HG02852 (cell line): ENCODE data around the gene BMPR1A.

Source experiments
- ATAC-seq: cut with Tn5 transposase; IDR thresholded peaks from one replicate; pipeline ENCODE4 v1.9.1; 2021; ENCODE audit warnings: mild to moderate bottlenecking, moderate library complexity; ENCODE audit not compliant: unreplicated experiment

BMPR1A gene

DNA sequence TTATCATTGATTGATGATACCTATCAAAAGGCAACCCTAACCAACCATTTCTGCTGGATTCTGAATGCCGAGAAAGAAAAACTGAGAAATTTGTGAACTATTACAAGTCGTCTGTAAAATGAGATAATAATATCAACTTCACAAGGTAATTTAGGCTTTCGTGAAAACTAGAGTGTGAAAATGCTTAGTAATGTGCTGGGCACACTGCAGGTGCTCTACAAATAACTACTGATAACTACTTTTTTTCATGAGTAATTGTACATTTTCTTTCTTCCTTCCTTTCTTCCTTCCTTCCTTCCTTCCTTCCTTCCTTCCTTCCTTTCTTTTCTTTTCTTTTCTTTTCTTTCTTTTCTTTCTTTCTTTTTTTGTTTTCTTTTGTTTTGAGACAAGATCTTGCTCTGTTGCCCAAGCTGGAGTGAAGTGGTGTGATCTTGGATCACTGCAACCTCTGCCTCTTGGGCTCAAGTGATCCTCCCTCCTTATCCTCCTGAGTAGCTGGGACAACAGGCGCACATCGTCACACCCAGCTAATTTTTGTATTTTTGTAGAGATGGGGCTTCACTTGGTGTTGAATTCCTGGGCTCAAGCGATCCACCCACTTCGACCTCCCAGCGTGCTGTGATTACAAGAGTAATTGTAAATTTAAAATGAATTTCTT is 42.9 kb downstream of the BMPR1A start:
- no peak for ATAC-seq

DNA sequence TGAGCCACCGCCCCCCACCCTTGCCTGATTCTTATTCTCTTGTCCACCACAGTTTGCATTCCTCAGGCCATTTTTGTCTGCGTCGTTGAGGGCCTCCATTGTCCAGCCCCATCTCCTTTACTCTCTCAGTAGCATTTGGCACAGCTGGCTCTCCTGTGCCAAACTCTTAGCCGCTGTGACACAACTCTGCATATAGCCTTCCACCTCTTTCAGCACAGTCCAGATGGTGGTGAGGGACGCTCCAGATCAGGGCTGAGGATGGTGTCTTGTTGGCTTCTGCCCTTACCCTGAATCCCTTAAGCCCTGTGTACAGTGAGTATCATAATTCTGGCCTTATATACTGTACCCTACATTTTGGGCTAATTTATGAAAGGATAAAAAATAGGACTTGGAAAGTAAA is 45.6 kb downstream of the BMPR1A start:
- ATAC-seq: no peak

DNA sequence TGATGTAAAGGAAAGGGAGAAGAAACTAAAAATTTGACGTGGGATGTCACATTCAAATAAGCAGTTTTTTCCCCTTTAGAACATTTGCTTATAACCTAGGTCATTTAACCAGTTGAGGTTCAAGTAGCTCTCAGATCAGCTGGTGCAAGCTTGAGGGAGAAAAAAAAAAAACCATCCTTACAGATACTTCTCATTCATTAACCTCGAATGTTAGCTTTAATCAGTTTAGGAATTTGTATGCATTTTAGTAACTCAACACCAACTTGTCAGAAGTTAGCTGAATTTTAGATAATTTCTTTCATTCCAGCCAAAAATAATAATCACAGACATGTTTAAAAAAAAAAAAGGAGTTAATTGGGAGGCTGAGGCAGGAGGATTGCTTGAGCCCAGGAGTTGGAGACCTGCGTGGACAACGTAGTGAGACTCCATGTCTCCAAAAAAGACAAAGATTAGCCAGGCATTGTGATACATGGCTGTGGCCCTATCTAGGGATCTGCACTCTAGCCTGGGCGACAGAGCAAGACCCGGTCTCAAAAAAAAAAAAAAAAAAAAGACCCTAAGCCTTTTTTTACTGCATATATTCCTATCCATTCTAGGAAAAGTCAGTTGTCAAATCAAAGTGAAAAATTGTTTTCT is 46.2 kb downstream of the BMPR1A start:
- ATAC-seq: no peak

DNA sequence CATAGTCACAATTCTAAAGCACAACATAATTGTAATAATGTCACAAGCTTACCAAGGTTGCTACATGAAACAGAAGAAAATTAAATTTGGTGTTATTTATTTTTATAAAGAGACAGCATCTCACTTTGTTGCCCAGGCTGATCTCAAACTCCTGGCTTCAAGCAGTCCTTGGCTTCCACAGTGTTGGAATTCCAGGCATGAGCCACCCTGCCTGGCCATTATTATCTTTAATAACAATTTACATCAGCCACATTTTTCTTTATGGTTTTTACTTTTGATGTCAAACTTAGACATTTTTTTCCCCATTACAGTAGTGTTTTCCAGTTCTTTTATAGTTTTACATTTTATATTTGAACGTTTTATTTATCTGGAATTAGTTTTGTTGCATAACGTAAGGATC is 46.7 kb downstream of the BMPR1A start:
- no peak for ATAC-seq

DNA sequence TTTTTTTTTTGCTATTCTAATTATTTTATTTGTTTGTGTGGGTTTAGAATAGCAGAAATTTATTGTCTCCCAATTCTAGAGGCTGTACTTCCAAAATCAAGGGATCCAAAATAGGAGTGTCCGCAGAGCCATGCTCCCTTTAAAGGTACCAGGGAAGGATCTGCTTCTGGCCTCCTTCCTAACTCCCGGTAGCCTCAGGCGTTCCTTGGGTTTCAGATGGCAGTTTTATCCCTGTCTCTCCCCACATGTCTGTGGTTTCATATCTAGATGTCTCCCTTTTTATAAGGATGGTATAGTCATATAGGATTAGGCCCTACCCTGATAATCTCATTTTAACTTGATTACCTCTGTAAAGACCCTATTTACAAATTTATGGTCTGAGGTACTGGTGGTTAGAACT is 48.4 kb downstream of the BMPR1A start:
- ATAC-seq: no peak

DNA sequence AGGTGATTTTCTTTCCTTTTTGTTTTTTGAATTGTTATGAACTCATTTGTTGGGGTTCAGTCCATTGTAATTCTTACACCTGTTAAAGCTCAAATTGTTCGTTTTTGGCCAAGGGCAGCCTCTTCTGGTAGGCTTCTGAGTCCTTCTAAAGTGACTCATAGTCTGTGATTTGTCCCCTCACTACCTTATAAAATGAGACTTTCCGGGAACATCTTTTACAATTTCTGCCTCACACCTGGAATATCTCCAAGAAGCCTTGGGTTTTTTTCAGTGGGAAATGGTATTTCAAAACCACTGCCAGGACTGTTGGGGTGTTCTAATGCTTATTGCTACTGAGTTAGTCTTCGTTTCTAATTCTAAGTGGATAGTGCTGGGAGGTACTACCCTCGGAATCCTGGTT is 56.7 kb downstream of the BMPR1A start:
- no peak for ATAC-seq

DNA sequence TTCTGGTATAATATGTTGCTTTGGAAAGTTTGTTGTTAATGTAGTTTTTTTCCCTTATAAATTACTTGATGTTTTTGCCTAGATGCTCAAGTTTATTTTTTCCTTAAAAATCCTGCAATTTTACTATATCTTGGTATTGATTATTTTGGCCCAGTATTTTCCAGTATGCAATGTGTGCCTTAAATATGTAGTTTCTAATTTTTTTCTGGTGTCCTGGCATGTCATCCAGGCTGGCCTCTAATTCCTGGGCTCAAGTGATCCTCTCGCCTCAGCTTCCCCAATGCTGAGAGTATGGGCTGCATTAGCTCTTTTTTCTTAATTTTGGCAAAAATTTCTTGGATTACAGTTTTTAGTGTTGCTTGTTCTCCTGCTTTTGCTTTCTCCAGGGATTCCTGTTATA is 57.6 kb downstream of the BMPR1A start:
- ATAC-seq: no peak

DNA sequence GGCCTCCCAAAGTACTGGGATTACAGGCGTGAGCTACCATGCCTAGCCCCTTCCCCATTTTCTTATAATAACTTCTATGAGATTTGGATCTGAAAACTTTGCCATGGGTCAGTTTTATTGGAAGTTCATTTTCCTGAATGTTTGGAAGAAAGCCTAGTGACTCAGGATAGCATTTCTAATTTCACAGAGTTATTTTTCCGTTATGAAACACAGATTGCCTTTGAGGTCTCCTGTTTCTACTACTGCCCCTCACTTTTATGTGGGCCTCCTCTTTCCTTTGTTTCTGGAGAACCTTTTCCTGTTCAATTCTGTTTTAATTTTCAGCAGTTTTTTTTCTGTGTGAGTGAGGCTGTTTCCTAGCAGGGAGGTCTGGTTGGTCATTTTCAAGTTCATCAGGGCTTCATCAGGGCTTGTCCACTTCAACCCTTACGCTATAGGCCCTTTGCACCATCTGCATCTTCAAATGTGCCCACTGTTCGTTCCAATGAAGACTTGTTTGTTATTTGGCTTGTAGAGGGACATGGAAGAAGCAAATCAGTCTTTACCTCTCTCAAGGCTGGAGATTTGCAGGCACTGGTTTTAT is 58.7 kb downstream of the BMPR1A start:
- no peak for ATAC-seq

DNA sequence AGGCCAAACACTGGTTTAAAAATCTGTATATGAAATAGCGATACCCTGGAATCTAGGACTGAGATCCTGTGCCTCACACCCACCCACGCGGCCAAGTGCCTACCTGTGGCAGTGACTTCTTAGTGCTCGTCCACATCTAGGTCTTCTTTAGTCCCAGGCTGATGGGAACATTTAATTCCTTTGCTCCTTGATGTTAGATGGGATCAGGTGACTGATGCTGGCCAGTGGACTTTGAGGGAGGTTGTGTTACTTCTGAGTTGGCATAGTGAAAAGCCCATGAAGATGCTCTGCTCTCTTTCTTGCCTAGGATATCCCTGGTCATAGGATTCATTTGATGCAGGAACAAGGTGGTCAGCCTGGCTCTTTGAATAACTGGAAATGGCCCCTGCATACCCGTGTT is 59.2 kb downstream of the BMPR1A start:
- no peak for ATAC-seq

DNA sequence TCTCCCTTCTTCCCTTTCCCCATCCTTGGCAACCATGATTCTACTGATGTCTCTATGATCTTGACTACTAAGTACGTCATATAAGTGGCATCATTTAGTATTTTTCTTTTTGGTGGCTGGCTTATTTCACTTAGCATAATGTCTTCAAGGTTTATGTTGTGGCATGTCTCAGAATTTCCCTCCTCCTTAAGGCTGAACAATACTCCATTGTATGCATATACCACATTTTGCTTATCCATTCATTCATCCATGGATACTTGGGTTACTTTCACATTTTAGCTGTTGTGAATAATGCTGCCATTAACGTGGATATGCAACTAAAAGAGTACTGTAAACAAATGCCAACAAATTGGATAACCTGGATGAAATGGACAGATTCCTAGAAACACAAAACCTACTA is 60.8 kb downstream of the BMPR1A start:
- ATAC-seq: no peak

DNA sequence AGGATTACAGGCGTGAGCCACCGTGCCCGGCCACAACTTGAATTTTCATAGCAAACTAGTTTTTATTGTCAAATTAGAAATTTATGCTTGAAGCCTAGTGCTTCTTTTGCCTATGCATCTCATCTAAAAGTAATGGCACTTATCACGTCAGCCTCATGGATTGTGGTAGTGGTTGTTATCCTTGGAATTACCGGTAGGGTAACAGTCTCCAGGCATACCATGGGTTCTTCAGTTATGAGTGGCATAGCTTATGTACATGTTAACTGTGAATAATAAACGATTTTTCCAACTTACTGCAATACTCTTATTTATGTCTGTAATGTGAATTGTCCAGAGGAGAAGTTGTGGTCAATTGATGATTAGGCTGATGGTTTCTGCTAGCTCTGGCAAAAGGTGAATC is 63.1 kb downstream of the BMPR1A start:
- ATAC-seq: no peak

DNA sequence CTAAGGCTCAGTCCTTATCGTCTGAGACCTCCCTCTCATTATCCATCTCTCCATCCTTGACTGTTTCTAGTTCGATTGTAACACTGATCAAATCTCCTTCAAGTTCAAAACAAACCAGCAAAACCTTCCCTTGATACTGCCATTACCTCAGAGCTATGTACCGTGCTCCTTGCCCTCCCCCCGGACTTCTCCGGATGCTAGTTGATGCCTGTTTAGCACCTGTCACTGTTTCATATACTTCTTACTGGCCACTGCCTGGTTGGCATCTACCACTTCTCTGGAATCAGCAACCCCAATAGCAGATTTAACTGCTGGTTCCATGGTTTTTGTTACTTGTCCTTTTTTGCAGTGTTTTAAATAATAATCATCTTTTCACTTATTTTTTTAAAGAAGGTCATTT is 64.1 kb downstream of the BMPR1A start:
- no peak for ATAC-seq

DNA sequence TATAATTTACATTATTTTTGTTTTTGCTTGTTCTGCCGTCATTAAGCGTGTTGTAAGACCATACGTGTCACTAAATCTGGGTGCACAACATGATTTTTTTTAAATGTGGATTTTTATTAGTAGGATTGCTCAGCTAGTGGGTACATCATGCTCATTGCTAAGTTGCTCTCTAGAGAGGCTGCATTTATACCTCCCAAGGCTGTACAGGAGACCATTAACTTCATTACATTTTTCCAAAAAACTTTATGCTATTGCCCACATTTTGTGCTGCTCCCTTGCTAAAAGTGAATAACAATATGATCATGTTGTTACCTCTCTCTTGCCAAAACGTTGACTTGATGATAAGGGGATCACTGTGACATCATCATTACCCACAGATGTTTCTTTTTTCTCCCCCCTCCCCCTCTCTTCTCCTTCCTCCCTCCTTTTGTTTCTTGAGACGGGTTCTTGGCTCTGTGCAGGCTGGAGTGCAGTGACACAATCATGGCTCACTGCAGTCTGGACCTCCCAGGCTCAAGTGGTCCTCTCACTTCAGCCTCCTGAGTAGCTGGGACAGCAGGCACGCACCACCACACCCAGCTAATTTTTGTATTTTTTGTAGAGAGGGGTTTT is 65.1 kb downstream of the BMPR1A start:
- ATAC-seq: no peak

DNA sequence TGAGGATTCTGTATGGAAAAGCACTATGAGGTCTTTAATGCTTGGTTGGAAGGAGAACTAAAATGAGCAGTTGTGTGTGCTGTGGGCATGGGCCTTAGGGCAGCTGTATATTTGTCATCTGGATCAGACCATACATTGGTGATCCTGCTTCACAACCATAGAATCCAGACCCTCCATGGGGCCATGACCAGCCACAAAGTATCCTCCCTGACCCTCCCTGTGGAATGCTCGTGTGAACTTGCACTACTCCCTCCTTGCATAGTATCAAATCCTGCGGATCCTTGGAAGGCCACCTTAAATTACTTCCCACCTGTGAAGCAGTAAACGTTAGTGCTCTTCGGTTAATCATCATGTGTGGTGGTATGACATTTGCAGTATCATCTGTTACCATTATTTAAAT is 67.1 kb downstream of the BMPR1A start:
- ATAC-seq: no peak

DNA sequence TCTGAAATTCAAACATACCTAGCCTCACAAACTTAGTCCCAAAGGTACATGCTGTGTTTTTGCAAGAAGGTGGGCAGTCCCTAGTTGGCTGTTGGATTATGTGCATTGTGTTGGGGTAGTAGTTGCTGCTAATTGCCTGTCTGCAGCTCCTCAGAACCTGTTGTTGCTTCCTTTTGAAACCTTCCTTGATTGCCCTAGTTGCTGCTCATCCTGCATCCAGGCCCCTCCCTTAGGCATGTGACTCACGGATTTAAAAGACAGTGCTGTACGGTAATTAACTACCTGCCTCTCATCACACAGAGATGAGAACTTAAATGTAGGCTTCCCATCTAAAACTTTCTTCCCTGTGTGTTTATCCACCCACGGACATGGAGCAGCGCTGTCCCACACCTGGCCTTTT is 67.7 kb downstream of the BMPR1A start:
- ATAC-seq: no peak

DNA sequence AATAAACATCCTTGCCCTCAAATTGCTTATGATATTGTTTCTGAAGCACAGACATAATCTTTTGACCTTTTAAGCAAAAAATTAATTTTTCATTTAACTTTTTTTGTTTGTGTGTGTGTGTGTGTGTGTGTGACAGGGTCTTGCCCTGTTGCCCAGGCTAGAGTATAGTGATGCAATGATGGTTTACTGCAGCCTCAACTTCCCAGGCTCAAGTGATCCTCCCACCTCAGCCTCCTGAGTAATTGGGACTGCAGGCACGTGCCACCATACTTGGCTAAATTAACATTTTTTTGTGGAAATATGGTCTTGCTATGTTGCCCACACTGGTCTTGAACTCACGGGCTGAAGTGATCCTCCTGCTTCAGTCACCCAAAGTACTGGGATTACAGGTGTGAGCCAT is 68.9 kb downstream of the BMPR1A start:
- no peak for ATAC-seq

DNA sequence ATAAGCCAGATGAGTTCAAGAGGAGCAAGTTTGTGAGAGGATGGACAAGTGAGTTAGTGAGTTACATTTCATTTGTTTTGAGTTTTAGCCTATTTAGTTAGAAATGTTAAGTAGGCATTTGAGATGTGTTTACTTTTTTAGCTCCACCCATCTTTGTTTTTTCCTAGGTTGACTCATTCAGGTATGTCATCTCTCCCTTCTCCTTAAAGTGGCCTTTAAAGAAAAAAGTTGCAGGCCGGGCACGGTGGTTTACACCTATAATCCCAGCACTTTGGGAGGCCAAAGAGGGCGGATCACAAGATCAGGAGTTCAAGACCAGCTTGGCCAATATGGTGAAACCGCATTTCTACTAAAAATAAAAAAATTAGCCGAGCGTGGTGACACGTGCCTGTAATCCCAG is 71.2 kb downstream of the BMPR1A start:
- ATAC-seq: no peak

DNA sequence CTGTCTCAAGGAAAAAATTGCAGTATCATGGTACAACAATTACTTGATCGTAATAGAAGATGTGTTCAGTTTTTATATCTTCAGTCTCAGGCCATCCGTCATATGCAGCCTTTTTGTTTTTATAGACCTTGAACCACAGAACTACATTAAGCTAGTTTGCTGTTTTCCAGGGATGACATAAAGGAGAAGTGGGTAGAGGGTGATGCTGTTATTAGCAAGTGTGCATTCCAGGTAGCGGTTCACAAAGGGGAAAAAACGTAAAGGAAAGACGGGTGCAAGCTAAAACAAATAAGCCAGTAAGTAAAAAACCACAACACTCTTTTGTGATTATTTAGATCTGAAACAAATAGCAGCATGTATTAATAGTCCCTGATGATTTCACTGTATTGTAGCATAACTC is 71.7 kb downstream of the BMPR1A start:
- no peak for ATAC-seq

DNA sequence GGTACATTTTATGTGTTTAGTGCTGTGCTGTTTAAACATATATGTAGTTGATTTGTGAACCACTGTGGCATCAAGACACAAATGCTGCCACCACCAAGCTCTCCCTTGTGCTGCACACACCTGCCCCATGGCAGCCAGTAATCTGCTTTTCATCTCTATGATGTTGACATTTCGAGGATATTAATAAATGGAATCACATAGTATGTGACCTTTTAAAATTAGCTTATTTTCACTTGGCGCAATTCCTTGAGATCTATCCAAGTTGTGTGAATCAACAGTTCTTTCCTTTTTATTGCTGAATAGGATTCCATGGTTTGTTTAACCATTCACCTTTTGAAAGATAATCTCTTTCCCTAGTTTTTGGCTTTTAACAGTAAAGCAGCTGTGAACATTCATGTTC is 73.1 kb downstream of the BMPR1A start:
- ATAC-seq: no peak

DNA sequence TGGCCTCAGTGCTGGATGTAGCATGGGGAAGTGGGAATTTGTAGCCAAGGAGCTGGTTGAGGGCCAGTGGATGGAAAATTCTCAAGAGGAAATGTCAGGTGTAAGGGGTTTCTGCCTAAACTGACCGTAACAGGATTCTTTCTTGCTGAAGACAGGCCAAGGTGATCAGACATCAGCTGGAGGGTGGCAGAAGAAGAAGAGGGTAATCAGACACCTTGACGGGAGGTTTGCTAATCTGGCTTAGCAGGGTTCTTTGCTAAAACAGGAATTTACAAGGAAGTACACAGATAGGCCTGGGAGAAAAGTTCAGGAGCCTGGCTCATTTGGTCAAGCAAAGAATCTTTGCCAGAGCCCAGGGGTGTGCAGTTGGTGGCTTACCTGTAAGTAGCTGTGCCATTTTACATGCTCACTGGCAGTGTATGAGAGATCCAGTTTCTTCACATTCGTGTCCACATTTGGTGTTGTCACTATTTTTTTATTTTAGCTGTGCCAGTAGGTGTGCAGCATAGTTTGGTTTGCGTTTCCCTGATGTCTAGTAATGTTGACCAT is 73.7 kb downstream of the BMPR1A start:
- no peak for ATAC-seq

DNA sequence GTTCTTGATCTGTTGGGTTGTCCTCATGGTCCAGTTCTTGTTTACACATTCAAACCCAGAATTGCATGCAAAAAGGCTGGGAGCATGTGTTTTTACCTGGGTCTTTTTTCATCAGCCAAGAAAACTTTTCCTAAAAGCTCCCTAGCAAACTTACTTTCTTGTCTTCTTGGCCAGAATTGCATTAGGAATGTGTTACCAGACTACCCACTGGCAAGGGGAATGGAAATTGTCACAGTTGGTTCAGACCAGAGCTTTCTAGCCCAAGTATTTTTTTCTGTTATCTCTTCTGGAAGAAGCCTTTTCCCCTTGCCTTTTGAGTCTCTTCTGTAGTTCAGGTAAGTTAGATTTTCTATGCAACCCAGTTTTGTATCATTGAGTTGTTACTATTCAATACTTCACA is 77.5 kb downstream of the BMPR1A start:
- ATAC-seq: no peak

DNA sequence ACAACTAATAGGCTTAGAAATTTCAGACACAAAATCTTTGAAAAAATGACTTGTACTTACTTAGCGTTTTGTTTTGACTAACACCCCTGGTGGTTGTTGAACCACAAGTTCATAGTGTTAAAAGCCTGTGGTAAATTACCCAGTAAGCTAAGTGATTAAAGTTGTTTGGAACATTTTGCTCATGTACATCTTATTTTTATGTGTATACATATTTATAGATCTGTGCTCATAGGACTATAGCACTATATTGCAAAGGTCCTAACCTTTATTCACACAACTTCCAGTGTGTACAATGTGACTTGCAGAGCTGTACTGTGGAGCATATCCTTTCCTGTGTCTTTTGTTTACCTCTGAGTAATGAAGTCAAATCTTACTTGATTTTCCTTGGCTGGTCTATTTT is 79.6 kb downstream of the BMPR1A start:
- ATAC-seq: no peak
